ENCODE results near the gene LCN12.

LCN12 gene

GRCh38 chr9:136955943-136956335 lies 3.9 kb downstream of the LCN12 start:
- no peaks in the 10 kb centered on the region for H3K27me3 Mint-ChIP-seq (ENCODE audit: low read depth)
- no peak overlapping the region for H3K4me3 Mint-ChIP-seq
- H3K27ac Mint-ChIP-seq = no peak overlapping the region
- H3K36me3 Mint-ChIP-seq (ENCODE audit: low read depth) = no peaks in the 10 kb centered on the region
- peaks cover 9% of the 10 kb centered on the region for H3K9me3 Mint-ChIP-seq
- H3K4me1 Mint-ChIP-seq (ENCODE audit: low read depth) = peaks cover 2% of the 10 kb centered on the region

- H3K27ac Mint-ChIP-seq = no peak overlapping the region
- no peaks in the 10 kb centered on the region for H3K36me3 Mint-ChIP-seq (ENCODE audit: low read depth)
Observed at GRCh38 chr9:136956604-136957003, 4.5 kb downstream of the LCN12 start.

GRCh38 chr9:136957461-136957860 lies 5.4 kb downstream of the LCN12 start:
- no peak overlapping the region for H3K27ac Mint-ChIP-seq
- peaks cover 9% of the 10 kb centered on the region for H3K9me3 Mint-ChIP-seq
- H3K4me1 Mint-ChIP-seq (ENCODE audit: low read depth) = peaks cover 2% of the 10 kb centered on the region
- no peaks in the 10 kb centered on the region for H3K27me3 Mint-ChIP-seq (ENCODE audit: low read depth)
- no peak overlapping the region for H3K4me3 Mint-ChIP-seq
- H3K36me3 Mint-ChIP-seq (ENCODE audit: low read depth) = no peaks in the 10 kb centered on the region

More at GRCh38 chr9:136956604-136957003, 4.5 kb downstream of the LCN12 start:
- H3K4me3 Mint-ChIP-seq = no peak overlapping the region
- H3K9me3 Mint-ChIP-seq = peaks cover 9% of the 10 kb centered on the region
- H3K27me3 Mint-ChIP-seq (ENCODE audit: low read depth) = no peaks in the 10 kb centered on the region
- H3K4me1 Mint-ChIP-seq (ENCODE audit: low read depth) = peaks cover 2% of the 10 kb centered on the region

- H3K4me1 Mint-ChIP-seq (ENCODE audit: low read depth) = peaks cover 4% of the 10 kb centered on the region
- H3K27ac Mint-ChIP-seq = no peak overlapping the region
- no peaks in the 10 kb centered on the region for H3K27me3 Mint-ChIP-seq (ENCODE audit: low read depth)
Observed at GRCh38 chr9:136957901-136958300, 5.8 kb downstream of the LCN12 start.

GRCh38 chr9:136958473-136958872 lies 6.4 kb downstream of the LCN12 start:
- Mint-ChIP-seq H3K4me1 (ENCODE audit: low read depth) (peaks cover 4% of the 10 kb centered on the region), H3K4me3 (no peak overlapping the region), H3K27me3 (ENCODE audit: low read depth) (no peaks in the 10 kb centered on the region), H3K27ac (no peak overlapping the region), H3K9me3 (peaks cover 9% of the 10 kb centered on the region), H3K36me3 (ENCODE audit: low read depth) (no peaks in the 10 kb centered on the region)

More at GRCh38 chr9:136957901-136958300, 5.8 kb downstream of the LCN12 start:
- H3K4me3 Mint-ChIP-seq = no peak overlapping the region
- H3K36me3 Mint-ChIP-seq (ENCODE audit: low read depth) = no peaks in the 10 kb centered on the region
- peaks cover 9% of the 10 kb centered on the region for H3K9me3 Mint-ChIP-seq

GRCh38 chr9:136958898-136959850 lies 7.1 kb downstream of the LCN12 start:
- H3K36me3 Mint-ChIP-seq (ENCODE audit: low read depth) = no peaks in the 10 kb centered on the region

GRCh38 chr9:136960212-136960937 lies 8.3 kb downstream of the LCN12 start:
- no peaks in the 10 kb centered on the region for H3K36me3 Mint-ChIP-seq (ENCODE audit: low read depth)
- peak overlapping the region; percentile 50 for H3K4me3 Mint-ChIP-seq
- H3K4me1 Mint-ChIP-seq (ENCODE audit: low read depth) = peaks cover 10% of the 10 kb centered on the region
- peak overlapping the region; percentile 70 for H3K27ac Mint-ChIP-seq
- H3K9me3 Mint-ChIP-seq = peaks cover 9% of the 10 kb centered on the region
- no peaks in the 10 kb centered on the region for H3K27me3 Mint-ChIP-seq (ENCODE audit: low read depth)

More at GRCh38 chr9:136958898-136959850, 7.1 kb downstream of the LCN12 start:
- H3K4me1 Mint-ChIP-seq (ENCODE audit: low read depth) = peaks cover 4% of the 10 kb centered on the region
- H3K27me3 Mint-ChIP-seq (ENCODE audit: low read depth) = no peaks in the 10 kb centered on the region
- H3K9me3 Mint-ChIP-seq = peaks cover 9% of the 10 kb centered on the region
- no peak overlapping the region for H3K27ac Mint-ChIP-seq
- no peak overlapping the region for H3K4me3 Mint-ChIP-seq

GRCh38 chr9:136960938-136961275 lies 8.8 kb downstream of the LCN12 start:
- H3K36me3 Mint-ChIP-seq (ENCODE audit: low read depth) = no peaks in the 10 kb centered on the region
- H3K27ac Mint-ChIP-seq = no peak overlapping the region
- H3K27me3 Mint-ChIP-seq (ENCODE audit: low read depth) = no peaks in the 10 kb centered on the region
- peaks cover 13% of the 10 kb centered on the region for H3K4me1 Mint-ChIP-seq (ENCODE audit: low read depth)
- no peak overlapping the region for H3K4me3 Mint-ChIP-seq
- peaks cover 9% of the 10 kb centered on the region for H3K9me3 Mint-ChIP-seq

- H3K36me3 Mint-ChIP-seq (ENCODE audit: low read depth) = no peaks in the 10 kb centered on the region
- H3K9me3 Mint-ChIP-seq = peaks cover 4% of the 10 kb centered on the region
- H3K27ac Mint-ChIP-seq = no peak overlapping the region
- H3K4me1 Mint-ChIP-seq (ENCODE audit: low read depth) = peaks cover 13% of the 10 kb centered on the region
- H3K27me3 Mint-ChIP-seq (ENCODE audit: low read depth) = no peaks in the 10 kb centered on the region
- no peak overlapping the region for H3K4me3 Mint-ChIP-seq
Observed at GRCh38 chr9:136961279-136962065, 9.4 kb downstream of the LCN12 start.

GRCh38 chr9:136962163-136962562 lies 10.1 kb downstream of the LCN12 start:
- no peak overlapping the region for H3K4me3 Mint-ChIP-seq
- H3K36me3 Mint-ChIP-seq (ENCODE audit: low read depth) = no peaks in the 10 kb centered on the region
- H3K9me3 Mint-ChIP-seq = no peaks in the 10 kb centered on the region
- no peaks in the 10 kb centered on the region for H3K27me3 Mint-ChIP-seq (ENCODE audit: low read depth)
- H3K4me1 Mint-ChIP-seq (ENCODE audit: low read depth) = peaks cover 13% of the 10 kb centered on the region
- H3K27ac Mint-ChIP-seq = no peak overlapping the region

- Mint-ChIP-seq H3K27ac (no peak overlapping the region), H3K27me3 (ENCODE audit: low read depth) (no peaks in the 10 kb centered on the region), H3K9me3 (no peaks in the 10 kb centered on the region), H3K4me3 (no peak overlapping the region), H3K4me1 (ENCODE audit: low read depth) (peaks cover 13% of the 10 kb centered on the region), H3K36me3 (ENCODE audit: low read depth) (no peaks in the 10 kb centered on the region)
Observed at GRCh38 chr9:136962701-136963248, 10.7 kb downstream of the LCN12 start.

GRCh38 chr9:136963341-136963740 lies 11.3 kb downstream of the LCN12 start:
- Mint-ChIP-seq H3K4me3 (no peak overlapping the region), H3K4me1 (ENCODE audit: low read depth) (peaks cover 13% of the 10 kb centered on the region), H3K27me3 (ENCODE audit: low read depth) (no peaks in the 10 kb centered on the region), H3K36me3 (ENCODE audit: low read depth) (no peaks in the 10 kb centered on the region), H3K27ac (no peak overlapping the region), H3K9me3 (no peaks in the 10 kb centered on the region)

- Mint-ChIP-seq H3K4me3 (no peak overlapping the region), H3K27me3 (ENCODE audit: low read depth) (no peaks in the 10 kb centered on the region), H3K9me3 (no peaks in the 10 kb centered on the region), H3K4me1 (ENCODE audit: low read depth) (peaks cover 13% of the 10 kb centered on the region), H3K27ac (no peak overlapping the region), H3K36me3 (ENCODE audit: low read depth) (no peaks in the 10 kb centered on the region)
Observed at GRCh38 chr9:136963751-136964150, 11.7 kb downstream of the LCN12 start.

- no peak overlapping the region for H3K27ac Mint-ChIP-seq
- H3K4me3 Mint-ChIP-seq = no peak overlapping the region
- no peaks in the 10 kb centered on the region for H3K9me3 Mint-ChIP-seq
- H3K27me3 Mint-ChIP-seq (ENCODE audit: low read depth) = no peaks in the 10 kb centered on the region
- H3K4me1 Mint-ChIP-seq (ENCODE audit: low read depth) = peaks cover 13% of the 10 kb centered on the region
- no peaks in the 10 kb centered on the region for H3K36me3 Mint-ChIP-seq (ENCODE audit: low read depth)
Observed at GRCh38 chr9:136964171-136964689, 12.2 kb downstream of the LCN12 start.

Data from T-helper 1 cell treated with Interleukin-12 subunit alpha and Interleukin-12 subunit beta and Interleukin-4 antibody, amounts not matched to agents 30 μg/mL and 1 μg/mL, for 36 hours (primary cell).